ENCODE results near the gene TMEM95.
"Not testable (repeated sequence)": the region's sequence is repeated elsewhere in the genome, so short reads cannot be mapped to it uniquely, and the experiment has no call there.

Gene TMEM95

GRCh38 chr17:7323731-7324437 lies 31.1 kb upstream of the TMEM95 start:
- no peak for DNase-seq

GRCh38 chr17:7324438-7324779 lies 30.5 kb upstream of the TMEM95 start:
- no peak for DNase-seq

DNA sequence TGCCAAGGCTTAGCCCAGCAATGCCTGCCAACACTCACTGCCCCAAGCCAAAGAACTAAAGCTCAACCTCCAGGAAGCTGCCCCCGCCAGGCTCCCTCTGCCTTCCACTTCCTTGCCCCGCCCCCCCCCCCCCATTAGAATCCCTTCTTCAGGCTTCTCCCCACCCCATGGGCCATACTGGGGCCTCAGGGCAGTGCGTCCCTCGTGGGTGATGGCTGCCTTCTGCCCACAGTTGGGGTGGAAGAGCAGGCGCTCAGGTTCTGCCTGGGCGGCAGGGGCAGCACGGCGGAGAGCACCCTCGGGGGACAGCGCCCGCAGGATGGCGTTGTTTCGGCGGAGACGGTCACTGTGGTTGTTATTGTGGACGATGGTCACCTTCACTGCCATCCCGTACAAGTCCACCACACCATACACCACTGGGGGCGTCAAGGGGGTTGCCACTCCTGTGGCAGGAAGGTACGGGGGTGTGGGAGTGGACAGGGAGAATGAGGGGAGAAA lies 29.9 kb upstream of the TMEM95 start:
- DNase-seq, result no peak

GRCh38 chr17:7326186-7326585 lies 28.8 kb upstream of the TMEM95 start:
- no peak for DNase-seq

GRCh38 chr17:7327056-7327455 lies 27.9 kb upstream of the TMEM95 start:
- no peak for DNase-seq

DNA sequence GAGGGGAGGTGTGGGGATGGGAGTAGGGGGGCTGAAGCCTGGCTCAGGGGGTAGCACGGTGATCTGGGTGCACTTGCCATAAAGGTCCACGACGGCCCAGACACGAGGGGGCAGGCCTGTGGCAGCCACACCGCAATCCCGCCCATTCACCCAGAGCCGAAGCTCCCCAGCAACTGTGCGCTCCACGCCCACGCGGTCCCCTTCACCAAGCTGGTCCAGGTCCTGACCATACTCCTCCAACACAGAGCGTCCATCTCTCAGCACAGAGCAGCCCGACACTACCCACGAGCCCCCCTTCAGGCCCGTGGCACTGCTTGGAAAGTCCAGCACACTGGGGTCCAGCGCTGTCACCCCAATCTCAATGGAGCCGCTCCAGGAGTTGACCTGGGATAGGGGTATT lies 27.5 kb upstream of the TMEM95 start:
- DNase-seq, result no peak

DNA sequence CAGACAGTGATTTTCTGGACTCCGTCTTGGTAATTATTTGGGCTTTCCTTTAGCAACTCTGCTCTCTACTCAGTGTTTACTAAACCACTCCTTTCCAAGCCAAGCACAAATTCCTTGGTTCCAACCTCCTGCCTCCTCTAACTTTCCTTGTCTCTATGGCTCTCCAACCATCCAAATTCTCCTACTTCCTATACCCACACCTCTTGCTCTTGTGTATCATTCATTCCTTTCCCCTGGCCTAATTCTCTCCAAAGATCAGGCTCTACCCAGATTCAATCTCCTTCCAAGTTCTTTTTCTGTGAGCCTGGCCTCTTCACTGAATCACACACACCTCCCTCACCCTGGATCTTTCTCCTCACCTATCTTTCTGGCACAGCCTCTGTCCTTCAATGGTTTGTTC lies 26.9 kb upstream of the TMEM95 start:
- DNase-seq, result no peak

DNA sequence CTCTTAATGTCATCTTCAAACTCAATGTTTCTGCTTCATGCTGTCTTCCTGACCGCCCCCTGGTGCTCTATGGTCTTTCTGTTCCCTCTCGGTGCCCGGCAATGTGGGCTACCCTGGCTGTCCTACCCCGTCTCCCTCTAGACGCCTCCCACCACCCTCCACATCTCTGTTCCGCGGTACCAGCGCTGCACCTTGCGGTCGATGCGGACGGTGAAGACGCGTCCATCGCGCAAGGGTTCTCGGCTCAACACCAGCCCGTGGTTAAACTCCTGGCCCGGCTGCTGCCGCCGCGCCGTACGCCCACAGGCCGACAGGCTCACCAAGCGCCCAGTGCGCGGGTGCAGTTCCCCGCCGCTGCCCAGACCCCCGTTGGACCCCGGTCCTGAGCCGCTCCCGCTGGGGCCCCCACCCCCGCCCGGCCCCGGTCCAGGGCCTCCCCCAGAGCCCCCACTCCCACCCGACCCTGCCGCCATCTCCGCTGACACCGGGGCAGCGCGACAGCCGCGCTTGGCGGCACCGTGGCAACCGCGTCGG lies 26.0 kb upstream of the TMEM95 start, which contains the start of gene NEURL4:
Gene NEURL4, minus strand, starts transcription at position 496 of the 534 bp plus-strand sequence. Its CDS starts 23 bp downstream, at position 473.
- DNase-seq, result no peak

- peak; percentile 92 for DNase-seq
Observed at GRCh38 chr17:7329374-7329996, 25.5 kb upstream of the TMEM95 start.

DNA sequence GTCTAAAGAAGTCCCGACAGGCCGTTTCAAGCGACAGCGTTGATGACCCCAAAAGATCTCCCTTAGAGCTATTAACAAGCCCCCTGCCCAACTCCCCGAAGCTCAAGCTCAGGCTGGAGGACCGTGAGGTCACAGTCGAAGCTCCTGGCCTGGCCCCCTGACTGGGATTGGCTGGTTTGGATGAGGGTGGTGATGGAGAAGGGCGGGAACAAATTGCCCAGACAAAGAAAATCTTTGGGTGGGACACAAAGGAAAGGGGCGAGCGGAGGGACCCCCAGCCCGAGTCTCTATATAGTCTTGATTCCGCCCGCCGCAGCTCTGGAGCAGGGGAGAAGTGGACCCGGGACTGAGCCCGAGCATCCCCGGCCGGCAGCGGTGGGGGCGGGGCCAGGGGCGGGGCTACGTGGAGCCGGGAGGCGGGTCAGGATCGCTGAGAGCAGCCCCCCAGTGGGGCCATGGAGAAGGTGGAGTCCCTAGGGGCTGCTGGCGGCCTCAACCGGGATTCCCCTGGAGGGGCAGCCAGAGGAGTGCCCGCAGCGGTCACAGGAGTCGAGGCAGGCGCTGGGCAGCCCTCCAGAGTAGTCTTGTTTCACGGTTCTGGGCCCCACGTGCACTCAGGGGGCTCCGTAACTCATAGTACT lies 24.8 kb upstream of the TMEM95 start:
- DNase-seq, result peak; percentile 35

DNA sequence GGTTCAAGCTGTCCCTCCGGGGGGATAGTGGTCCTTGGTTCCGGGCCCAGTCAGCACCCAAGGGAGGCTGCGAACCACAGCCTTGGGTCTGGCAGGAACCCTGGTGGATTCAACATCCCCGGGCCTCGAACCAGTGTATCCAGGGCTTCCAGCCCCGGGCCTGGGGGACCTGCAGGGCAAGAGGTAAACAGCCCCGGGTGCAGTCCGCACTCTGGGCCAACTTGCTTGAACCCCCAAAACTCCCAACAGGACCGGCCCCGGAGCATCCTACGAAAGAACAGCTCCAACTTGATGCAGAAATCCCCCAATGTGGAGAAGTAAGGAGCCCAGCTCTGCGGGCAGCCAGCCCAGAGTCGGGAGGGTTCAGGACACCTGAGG lies 24.3 kb upstream of the TMEM95 start:
- no peak for DNase-seq

- no peak for DNase-seq
Observed at GRCh38 chr17:7332111-7332510, 22.8 kb upstream of the TMEM95 start.

DNA sequence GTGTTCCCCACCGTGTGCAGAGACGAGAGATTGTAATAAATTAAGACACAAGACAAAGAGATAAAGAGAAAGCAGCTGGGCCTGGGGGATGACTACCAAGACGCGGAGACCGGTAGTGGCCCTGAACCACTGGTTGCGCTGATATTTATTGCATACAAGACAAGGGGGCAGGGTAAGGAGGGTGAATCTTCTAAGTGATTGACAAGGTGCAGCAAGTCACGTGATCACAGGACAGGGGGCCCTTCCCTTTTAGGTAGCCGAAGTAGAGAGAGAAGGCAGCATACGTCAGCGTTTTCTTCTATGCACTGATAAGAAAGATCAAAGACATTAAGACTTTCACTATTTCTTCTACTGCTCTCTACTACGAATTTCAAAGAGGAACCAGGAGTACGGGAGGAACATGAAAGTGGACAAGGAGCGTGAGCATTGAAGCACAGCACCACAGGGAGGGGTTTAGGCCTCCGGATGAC lies 22.3 kb upstream of the TMEM95 start:
- not testable (repeated sequence) for DNase-seq

DNA sequence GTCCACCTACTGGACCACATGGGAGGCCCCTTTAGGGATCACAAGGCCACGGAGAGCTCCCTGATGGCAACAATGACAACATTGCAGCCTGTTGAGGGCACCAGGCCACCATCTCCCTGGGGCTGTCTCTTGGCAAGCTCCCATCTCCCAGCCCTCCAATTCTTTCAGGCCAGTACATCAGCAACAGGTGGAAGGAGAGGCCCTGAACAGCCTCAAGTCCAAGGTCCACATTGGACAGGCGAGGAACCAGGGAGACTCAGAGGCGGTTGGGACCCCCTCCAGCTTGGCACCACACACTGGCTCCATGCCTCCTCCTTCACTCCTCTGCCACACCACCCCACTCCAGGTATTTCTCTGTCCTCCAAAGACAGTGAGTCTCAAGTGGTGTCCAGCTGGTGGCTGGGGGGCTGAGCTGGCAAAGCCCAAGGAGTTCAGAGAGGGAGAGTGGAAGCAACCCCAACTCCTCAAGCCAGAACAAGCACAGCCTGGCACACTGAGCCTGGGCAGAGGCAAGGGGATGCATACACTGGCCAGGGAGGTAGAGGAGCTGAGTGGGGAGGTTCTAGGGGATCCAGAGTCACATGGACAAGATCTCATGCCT lies 19.9 kb upstream of the TMEM95 start:
- DNase-seq, result no peak

- not testable (repeated sequence) for DNase-seq
Observed at GRCh38 chr17:7335765-7336164, 19.2 kb upstream of the TMEM95 start.

GRCh38 chr17:7336240-7337175 lies 18.4 kb upstream of the TMEM95 start, which contains the start of gene ACAP1:
Gene ACAP1, plus strand, starts transcription at chr17:7336529. Its CDS starts 206 bp downstream, at chr17:7336735.
- no peak for DNase-seq

- not testable (repeated sequence) for DNase-seq
Observed at GRCh38 chr17:7337600-7337999, 17.4 kb upstream of the TMEM95 start.

GRCh38 chr17:7340179-7340578 lies 14.8 kb upstream of the TMEM95 start:
- DNase-seq, result no peak

- DNase-seq, result no peak
Observed at GRCh38 chr17:7341842-7342241, 13.1 kb upstream of the TMEM95 start.

DNA sequence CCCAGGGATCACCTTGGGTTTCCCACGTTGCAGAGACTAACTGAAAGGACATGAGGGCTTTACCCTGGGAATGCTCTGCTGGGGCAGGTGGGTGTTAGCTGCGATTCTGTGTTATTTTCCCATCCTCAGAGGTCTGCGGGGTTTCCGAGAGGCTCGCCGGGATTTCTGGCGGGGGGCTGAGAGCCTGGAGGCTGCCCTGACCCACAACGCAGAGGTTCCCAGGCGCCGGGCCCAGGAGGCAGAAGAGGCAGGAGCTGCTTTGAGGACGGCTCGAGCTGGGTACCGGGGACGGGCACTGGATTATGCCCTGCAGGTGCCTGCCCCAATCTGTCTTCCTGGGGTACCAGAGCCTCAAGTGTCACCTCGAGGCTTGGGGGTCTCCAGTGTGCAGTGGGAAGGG lies 11.7 kb upstream of the TMEM95 start:
- no peak for DNase-seq

DNA sequence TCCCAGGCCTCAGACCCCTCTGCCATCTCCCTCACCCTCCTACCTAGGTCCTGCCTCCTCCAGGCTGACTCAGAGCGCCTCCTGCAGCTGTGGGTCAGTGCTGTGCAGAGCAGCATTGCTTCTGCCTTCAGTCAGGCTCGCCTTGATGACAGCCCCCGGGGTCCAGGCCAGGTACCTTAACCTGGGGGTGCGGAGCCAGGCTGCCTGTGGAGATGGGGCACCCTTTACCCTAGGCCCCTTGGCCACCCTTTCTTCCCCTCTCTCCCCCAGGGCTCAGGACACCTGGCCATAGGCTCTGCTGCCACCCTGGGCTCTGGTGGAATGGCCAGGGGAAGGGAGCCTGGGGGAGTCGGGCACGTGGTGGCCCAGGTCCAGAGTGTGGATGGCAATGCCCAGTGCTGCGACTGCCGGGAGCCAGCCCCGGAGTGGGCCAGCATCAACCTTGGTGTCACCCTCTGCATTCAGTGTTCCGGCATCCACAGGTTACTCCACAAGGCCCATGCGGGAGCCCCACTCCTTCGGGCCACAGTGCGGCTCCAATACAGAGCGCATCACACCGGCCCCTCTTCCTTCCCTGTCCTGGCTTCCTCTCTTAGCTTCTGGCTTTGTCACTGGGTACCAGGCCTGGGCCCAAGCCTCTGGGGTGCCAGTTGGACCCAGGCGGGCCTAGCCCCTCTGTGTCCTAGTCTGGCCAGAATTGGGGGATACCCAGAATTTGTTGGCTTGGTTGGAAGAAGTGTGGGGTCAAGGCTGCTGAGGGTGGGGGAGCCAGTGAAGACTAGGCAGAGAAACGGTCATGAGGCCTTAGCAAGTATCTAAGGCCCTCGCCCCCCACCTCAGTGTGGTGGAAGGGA lies 8.0 kb upstream of the TMEM95 start:
- DNase-seq, result no peak

All from COR-L47 (cell line).